ENCODE measurements around the gene SSR1.

DNA sequence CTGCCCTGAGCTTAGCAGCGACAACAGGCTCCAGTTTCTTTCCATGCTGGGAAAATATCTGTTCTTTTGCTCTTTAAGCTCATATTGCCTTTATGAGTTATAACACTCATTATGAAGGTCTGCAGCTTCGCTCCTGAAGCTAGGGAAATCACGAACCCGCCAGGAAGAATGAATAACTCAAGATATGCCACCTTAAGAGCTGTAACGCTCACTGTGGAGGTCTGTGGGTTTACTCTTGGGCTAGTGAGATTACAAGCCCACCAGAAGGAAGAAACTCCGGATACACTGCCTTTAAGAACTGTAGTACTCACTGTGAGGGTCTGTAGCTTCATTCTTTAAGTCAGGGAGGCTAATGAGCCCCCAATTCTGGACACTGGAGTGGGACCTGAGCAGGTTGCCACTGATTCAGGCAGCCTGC lies 3.0 kb upstream of the SSR1 start:
- TF ChIP-seq SMAD4 (CRISPR knock-in tag; conservative IDR thresholded peaks at IDR 0.05) (no peak), NFE2 (IDR thresholded peaks at IDR 0.05; ENCODE audit: low read depth) (no peak), FUS (optimal IDR thresholded peaks at IDR 0.05; ENCODE audit: low read depth, low read length) (no peak), GABPA (tag; conservative IDR thresholded peaks at IDR 0.05; ENCODE audit: low read depth) (no peak), RAD21 (CRISPR knock-in tag; conservative IDR thresholded peaks at IDR 0.05 in 1 of 2, IDR thresholded peaks at IDR 0.05 in 1 of 2) (no peak), JUN (IDR thresholded peaks at IDR 0.05; ENCODE audit: borderline replicate concordance, low read depth, low read length) (no peak), JUN (CRISPR knock-in tag; IDR thresholded peaks at IDR 0.05; ENCODE audit: borderline replicate concordance) (no peak)
- TF ChIP-seq, protein P1, sequence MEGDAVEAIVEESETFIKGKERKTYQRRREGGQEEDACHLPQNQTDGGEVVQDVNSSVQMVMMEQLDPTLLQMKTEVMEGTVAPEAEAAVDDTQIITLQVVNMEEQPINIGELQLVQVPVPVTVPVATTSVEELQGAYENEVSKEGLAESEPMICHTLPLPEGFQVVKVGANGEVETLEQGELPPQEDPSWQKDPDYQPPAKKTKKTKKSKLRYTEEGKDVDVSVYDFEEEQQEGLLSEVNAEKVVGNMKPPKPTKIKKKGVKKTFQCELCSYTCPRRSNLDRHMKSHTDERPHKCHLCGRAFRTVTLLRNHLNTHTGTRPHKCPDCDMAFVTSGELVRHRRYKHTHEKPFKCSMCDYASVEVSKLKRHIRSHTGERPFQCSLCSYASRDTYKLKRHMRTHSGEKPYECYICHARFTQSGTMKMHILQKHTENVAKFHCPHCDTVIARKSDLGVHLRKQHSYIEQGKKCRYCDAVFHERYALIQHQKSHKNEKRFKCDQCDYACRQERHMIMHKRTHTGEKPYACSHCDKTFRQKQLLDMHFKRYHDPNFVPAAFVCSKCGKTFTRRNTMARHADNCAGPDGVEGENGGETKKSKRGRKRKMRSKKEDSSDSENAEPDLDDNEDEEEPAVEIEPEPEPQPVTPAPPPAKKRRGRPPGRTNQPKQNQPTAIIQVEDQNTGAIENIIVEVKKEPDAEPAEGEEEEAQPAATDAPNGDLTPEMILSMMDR (IDR thresholded peaks at IDR 0.05 in 2 of 3, conservative IDR thresholded peaks at IDR 0.05 in 1 of 3; ENCODE audit: insufficient read depth in 2 of 3, low read depth in 1 of 3, low read length in 3 of 3): no peak
- TF ChIP-seq, protein P2, sequence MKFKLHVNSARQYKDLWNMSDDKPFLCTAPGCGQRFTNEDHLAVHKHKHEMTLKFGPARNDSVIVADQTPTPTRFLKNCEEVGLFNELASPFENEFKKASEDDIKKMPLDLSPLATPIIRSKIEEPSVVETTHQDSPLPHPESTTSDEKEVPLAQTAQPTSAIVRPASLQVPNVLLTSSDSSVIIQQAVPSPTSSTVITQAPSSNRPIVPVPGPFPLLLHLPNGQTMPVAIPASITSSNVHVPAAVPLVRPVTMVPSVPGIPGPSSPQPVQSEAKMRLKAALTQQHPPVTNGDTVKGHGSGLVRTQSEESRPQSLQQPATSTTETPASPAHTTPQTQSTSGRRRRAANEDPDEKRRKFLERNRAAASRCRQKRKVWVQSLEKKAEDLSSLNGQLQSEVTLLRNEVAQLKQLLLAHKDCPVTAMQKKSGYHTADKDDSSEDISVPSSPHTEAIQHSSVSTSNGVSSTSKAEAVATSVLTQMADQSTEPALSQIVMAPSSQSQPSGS (CRISPR knock-in tag; IDR thresholded peaks at IDR 0.05): no peak
